ENCODE data around the gene NF2. TPM values are rescaled to one million over a fixed set of nuclear protein-coding genes. Genes with fewer than 3 reads are reported as not detected.

NF2 gene
- total RNA-seq, 1 experiment from 2014 or later, result 190 TPM

DNA sequence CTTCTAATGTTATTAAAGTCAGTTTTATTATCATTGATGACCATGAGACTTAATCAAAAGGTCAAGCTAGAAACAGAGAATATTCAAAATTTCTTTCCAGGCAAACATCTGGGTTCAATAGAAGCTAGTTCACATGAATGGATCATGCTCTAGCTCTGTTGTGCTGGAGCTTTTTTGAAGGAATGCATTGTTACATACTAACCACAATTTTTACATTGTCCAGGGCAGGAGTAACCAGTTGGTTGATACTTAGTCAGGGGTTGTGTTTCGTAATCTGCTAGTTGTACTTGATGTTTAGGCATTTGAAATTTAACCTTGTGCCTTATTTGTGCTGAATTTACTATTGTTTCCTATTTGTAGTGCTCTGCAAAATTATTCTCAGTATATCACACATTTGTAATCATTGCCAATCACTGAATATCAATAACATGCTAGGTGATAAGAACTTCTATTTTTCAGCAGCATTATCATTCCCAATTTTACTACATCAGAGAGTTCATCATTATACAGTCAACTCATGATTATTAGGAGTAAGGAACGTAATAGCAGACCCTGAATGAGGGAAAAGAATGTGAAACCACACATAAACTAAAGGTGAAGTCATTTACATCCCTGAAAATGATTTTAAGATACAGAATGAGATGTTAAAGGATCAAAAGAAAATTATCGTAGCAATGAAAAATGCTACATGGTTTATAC lies 23.2 kb downstream of the NF2 start:
- peak overlapping the region; percentile 83 for H3K27ac ChIP-seq (ENCODE audit: low read length)
- ATAC-seq, result no peak
- H3K27me3 ChIP-seq (ENCODE audit: control insufficient read depth, insufficient read depth, low read length), result no peaks in the 10 kb centered on the region
- DNase-seq (ENCODE audit: low read depth, low spot score), result no peak
- BruUV-seq (replicated peaks), result no TSS peak
- H3K4me1 ChIP-seq (ENCODE audit: control insufficient read depth, insufficient read depth, low read length), result peaks cover 92% of the 10 kb centered on the region
- intact Hi-C loops (cut with micrococcal nuclease; ENCODE audit: unreplicated experiment), result no loop called here
- CTCF ChIA-PET, result interaction anchor here (0.7 kb wide), 1 partner anchor 28 kb away, joined by 5 read pairs; no protein-coding TSS in a partner anchor
- TF ChIP-seq TCF7L2 (IDR thresholded peaks at IDR 0.05; ENCODE audit: low read depth, low read length), result no peak
- no peak for TF ChIP-seq CTCF (IDR thresholded peaks at IDR 0.05)
- no peak for TF ChIP-seq REST (IDR thresholded peaks at IDR 0.05; ENCODE audit: insufficient read depth in 1 of 2, low read depth in 2 of 2, low read length in 1 of 2)
- TF ChIP-seq POLR2AphosphoS5 (IDR thresholded peaks at IDR 0.05; ENCODE audit: low read depth, low read length), result no peak
- TF ChIP-seq SIN3A (IDR thresholded peaks at IDR 0.05; ENCODE audit: borderline replicate concordance, insufficient read depth, low read depth, low read length), result no peak
- no peak overlapping the region for H3K4me3 ChIP-seq (ENCODE audit: low read depth in 2 of 2, low read length in 2 of 2)
- H3K9me3 ChIP-seq (ENCODE audit: control insufficient read depth, insufficient read depth, low read depth, low read length), result no peaks in the 10 kb centered on the region
- in situ Hi-C loops (cut with HindIII; ENCODE audit: low pct_unique_long_range_greater_than_20kb, low sequenced_read_pairs), result no loop called here
- POLR2A ChIA-PET, result interaction anchor here (0.6 kb wide), 1 partner anchor 294 kb away, joined by 3 read pairs; no protein-coding TSS in a partner anchor
- no peaks in the 10 kb centered on the region for H3K36me3 ChIP-seq (ENCODE audit: control insufficient read depth, insufficient read depth, low read length)

DNA sequence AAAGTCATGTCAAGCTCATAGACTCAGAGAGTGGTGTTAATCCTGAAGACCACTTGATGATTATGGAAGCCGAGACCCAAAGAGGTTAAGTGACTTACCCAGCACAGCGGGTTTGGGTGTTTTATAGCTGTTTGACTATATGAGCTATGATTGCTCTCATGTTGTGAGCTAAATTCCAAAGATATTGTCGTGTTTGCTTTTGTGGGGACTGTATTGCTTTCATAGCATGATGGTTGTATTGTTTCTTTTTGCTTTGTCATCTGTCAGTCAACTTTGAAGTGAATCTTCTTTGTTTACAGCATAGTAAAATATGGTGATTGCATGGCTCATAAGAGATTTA lies 23.7 kb downstream of the NF2 start:
- no TSS peak for BruUV-seq (replicated peaks)
- Histone ChIP-seq H3K9me3 (ENCODE audit: control insufficient read depth, insufficient read depth, low read depth, low read length) (no peaks in the 10 kb centered on the region), H3K4me1 (ENCODE audit: control insufficient read depth, insufficient read depth, low read length) (peaks cover 91% of the 10 kb centered on the region), H3K36me3 (ENCODE audit: control insufficient read depth, insufficient read depth, low read length) (no peaks in the 10 kb centered on the region), H3K4me3 (ENCODE audit: low read depth in 2 of 2, low read length in 2 of 2) (no peak overlapping the region), H3K27ac (ENCODE audit: low read length) (peak overlapping the region; percentile 83), H3K27me3 (ENCODE audit: control insufficient read depth, insufficient read depth, low read length) (no peaks in the 10 kb centered on the region)
- intact Hi-C loops (cut with micrococcal nuclease; ENCODE audit: unreplicated experiment), result no loop called here
- ATAC-seq, result no peak
- no peak for DNase-seq (ENCODE audit: low read depth, low spot score)
- in situ Hi-C loops (cut with HindIII; ENCODE audit: low pct_unique_long_range_greater_than_20kb, low sequenced_read_pairs), result no loop called here
- POLR2A ChIA-PET, result interaction anchor here (0.6 kb wide), 1 partner anchor 293 kb away, joined by 3 read pairs; no protein-coding TSS in a partner anchor
- CTCF ChIA-PET, result no interaction called here
- TF ChIP-seq REST (IDR thresholded peaks at IDR 0.05; ENCODE audit: insufficient read depth in 1 of 2, low read depth in 2 of 2, low read length in 1 of 2), result no peak
- no peak for TF ChIP-seq TCF7L2 (IDR thresholded peaks at IDR 0.05; ENCODE audit: low read depth, low read length)
- no peak for TF ChIP-seq POLR2AphosphoS5 (IDR thresholded peaks at IDR 0.05; ENCODE audit: low read depth, low read length)
- TF ChIP-seq SIN3A (IDR thresholded peaks at IDR 0.05; ENCODE audit: borderline replicate concordance, insufficient read depth, low read depth, low read length), result no peak
- TF ChIP-seq CTCF (IDR thresholded peaks at IDR 0.05), result no peak
